Superior temporal gyrus (tissue), 1 donor: ENCODE data around the gene KRTAP2-1.
A peak's percentile ranks its signal among the peaks of the same experiment; 100 is the strongest.
"Not testable (repeated sequence)": the region's sequence is repeated elsewhere in the genome, so short reads cannot be mapped to it uniquely, and the experiment has no call there.

Experiments
- DNase-seq: peaks from one replicate; pipeline ENCODE4 v3.0.0-alpha.2; 2016; ENCODE audit errors: extremely low spot score

Gene KRTAP2-1

GRCh38 chr17:41012326-41013120, 34.6 kb downstream of the KRTAP2-1 start:
- DNase-seq, result no peak

DNA sequence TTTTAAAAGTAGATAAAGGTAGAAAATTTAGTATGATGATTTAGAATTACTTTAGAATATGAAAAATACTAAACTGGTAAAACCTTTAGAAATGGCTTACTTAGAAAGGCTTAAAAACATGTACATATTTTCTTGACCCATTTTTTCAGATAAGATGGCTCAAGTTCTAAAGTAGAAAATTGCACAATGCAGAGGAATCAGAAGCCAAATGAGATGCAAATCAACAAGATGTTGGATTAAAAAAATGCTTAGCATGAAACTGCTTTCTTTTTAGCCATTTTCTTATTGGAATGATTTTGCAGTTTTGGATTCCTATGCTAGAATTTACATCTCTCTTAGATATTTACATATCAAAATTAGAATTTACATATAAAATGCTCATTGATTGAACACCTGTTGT, 36.7 kb downstream of the KRTAP2-1 start:
- peak; percentile 10 for DNase-seq

DNA sequence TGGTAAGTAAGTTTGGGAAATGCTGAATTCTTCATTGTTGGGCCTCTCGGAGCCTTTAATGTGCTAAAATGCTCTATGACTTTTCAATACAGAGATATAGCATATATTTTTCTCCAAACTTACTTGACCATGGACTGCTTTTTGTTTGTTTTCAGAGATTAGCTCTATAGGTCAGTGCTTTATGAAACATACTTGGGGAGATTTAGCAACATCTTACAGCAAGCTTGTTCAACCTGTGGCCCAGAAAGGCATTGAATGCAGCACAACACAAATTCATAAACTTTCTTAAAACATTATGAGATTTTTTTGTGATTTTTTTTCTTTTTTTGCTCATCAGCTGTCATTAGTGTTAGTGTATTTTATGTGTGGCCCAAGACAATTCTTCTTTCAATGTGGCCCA, 37.2 kb downstream of the KRTAP2-1 start:
- DNase-seq, result no peak

GRCh38 chr17:41009301-41009760, 37.8 kb downstream of the KRTAP2-1 start:
- DNase-seq, result no peak

DNA sequence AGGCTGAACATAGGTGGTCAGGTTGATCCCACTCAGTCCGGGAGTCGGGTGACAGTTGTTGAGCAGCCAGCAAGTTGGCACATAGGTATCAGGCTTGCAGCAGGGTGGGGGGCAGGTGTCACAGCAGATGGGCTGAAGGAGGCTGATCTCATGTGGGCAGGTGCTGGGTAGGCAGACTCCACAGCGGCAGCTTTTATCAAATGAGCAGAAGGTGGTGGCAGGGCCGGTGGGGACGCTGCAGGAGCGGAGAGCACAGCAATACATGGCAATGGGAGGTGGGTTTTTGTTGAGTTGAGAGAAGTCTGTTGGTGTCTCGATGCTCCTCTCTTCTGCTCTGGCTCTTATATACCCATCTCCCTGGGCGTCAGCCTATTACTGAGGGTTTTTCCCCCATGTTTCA, 38.3 kb downstream of the KRTAP2-1 start, which contains the start of gene KRTAP3-1:
Gene KRTAP3-1, minus strand, starts transcription at position 318 of the 400 bp plus-strand sequence. Its CDS starts 54 bp downstream, at position 264.
- no peak for DNase-seq

DNA sequence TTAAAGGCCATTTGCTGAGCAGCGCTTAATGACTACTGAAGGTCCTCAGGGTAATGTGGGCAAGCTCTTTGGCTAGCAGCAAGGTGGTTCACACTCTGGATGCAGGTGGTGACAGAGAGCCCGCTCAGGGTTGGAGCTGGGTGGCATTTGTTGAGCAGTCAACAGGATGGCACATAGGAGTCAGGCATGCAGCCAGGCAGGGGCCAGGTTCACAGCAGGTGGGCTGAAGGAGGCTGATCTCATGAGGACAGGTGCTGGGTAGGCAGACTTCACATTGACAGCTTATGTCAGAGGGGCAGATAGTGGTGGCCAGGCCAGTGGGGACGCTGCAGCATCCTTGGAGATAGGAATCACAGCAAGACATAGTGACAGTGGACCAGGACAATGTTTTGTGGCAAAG, 42.7 kb downstream of the KRTAP2-1 start:
- DNase-seq, result no peak

- no peak for DNase-seq
Measured at GRCh38 chr17:41003926-41004325, 43.2 kb downstream of the KRTAP2-1 start.

DNA sequence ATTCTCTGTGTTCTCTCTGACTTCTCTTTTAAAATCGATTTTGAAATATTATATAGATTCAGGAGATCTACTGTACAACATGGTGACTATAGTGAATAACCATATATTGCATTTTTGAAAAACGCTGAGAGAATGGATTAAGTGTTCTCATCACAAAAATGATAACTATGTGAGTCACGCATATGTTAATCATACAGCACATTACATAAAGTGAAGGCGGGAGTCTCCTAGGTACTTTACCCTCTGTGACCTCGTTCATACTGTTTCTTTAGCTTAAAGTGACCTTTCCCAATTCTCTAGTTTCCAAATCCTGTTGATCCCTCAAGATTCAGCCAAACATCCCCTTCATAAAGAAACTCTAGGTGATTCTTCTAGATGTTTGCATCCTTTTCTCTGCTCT, 44.3 kb downstream of the KRTAP2-1 start:
- DNase-seq, result no peak

DNA sequence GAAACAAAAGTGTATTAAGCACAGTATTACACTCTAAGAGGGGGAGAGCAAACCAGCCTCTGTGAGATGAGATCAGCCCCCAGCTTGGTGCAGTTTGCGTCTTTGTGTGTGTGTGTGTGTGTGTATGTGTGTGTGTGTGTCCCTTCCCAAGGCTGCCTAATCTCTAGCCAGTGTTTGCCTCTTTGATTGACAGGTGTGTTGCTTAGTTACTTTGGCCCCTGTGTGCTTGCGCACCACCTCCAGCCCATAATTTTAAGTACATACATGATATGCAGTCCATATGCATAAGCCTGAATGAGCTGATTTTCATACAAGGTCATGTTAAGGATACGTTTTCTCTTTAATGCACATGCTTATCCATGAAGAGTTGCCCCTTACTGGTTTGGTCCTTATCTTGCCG, 45.3 kb downstream of the KRTAP2-1 start:
- no peak for DNase-seq

DNA sequence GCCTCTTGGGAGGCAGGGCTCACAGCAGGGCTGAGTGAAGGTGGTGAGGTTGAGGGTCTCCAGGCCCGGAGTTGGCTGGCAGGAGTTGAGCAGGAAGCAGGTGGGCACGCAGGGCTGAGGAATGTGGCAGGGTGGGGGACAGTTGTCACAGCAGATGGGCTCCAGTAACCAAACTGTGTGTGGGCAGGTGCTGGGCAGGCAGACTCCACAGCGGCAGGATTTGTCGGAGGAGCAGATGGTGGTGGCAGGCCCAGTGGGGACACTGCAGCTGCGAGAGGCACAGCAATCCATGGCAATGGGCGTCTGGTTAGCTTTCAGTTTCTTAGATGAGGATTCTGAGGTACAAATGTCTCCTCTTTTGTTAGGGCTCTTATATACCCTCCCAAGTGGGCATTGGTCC, 47.6 kb downstream of the KRTAP2-1 start, which contains the start of gene KRTAP3-2:
Gene KRTAP3-2, minus strand, starts transcription at position 344 of the 400 bp plus-strand sequence. Its CDS starts 53 bp downstream, at position 291.
- not testable (repeated sequence) for DNase-seq

DNA sequence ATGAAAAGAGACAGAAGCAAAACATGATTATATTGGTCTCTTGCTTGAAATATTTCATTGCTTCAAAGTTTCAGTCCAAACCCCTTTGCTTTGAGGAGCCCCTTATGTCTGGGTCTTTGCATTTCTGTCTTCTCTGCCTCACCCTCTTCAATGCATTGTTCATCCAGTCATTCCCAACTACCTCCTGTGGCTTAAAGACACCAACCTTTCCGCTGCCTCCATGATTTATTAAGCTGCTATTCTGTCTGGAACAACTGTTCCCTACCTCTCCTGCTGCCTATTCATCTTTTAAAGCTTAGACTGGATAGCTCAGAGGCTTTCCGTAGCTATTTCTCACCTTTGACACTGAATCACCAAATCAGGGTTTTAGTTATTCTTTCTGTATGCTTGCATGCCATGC, 49.8 kb downstream of the KRTAP2-1 start:
- no peak for DNase-seq

DNA sequence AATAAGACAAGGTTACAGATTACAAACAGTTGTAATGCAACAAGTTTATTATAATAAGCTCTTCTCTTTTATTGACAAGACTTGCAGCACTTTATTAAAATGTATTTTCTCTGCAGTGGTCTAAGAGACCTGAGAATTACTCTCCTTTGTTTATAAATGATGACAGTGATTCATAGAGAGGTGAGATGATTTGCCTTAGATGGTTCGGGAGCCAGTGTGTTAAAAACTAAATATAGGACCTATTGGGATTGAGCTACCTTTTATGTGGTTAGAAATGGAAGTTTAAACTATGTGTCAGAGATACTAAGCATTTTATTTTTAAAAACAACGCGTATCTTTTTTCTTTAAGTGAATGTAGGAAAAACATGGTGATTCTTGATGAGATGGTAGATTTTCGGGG, 50.3 kb downstream of the KRTAP2-1 start:
- no peak for DNase-seq
